Glomerular visceral epithelial cell (primary cell): Measurements from ENCODE around the gene SLC7A1.

Experiments
- DNase-seq: peaks from one replicate; pipeline ENCODE4 v3.0.0-alpha.2; 2016; ENCODE audit errors: extremely low spot score

SLC7A1 gene

GRCh38 chr13:29561918-29562317, 33.6 kb downstream of the SLC7A1 start:
- peak; percentile 24 for DNase-seq

DNA sequence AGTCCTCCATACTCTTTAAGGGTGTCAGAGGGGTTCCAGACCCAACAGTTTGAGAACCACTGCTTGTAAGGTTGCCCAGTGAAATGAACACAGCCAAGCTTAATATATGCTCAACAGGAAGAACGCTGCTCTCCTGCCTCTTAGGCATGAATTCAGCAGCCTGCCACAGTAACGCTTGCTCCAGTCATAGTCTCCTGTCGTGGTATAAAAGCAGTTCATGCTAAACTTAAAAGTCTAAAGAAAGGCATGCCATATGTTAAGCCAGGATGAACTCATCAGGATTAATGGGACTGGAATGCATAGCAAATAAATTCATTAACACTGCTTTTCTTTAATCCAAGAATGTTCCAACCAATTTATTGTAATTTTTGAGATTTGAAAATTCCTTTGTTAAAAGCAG, 38.7 kb downstream of the SLC7A1 start:
- no peak for DNase-seq

- no peak for DNase-seq
Observed at GRCh38 chr13:29551214-29551613, 44.3 kb downstream of the SLC7A1 start.

GRCh38 chr13:29550430-29550988, 45.0 kb downstream of the SLC7A1 start:
- DNase-seq: no peak

DNA sequence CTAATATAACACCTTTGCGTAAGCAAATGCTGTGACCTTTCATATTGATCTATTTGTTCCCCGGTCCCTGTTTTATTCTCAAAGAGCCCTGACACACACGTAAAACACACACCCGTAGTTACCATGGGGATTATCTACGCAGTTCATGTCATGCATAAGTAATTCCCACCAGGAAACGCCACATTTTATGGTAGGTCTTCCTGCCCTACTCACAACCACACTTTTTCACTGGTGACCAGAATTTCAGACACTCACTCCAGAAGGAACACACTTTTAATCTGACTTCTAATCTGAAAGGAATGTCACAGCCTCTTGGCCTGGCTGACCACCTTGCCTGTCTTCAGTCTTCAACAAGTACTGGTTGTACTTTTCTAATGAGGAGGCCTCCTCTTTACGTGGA, 46.8 kb downstream of the SLC7A1 start:
- DNase-seq: peak; percentile 66

GRCh38 chr13:29547153-29547552, 48.3 kb downstream of the SLC7A1 start:
- no peak for DNase-seq

DNA sequence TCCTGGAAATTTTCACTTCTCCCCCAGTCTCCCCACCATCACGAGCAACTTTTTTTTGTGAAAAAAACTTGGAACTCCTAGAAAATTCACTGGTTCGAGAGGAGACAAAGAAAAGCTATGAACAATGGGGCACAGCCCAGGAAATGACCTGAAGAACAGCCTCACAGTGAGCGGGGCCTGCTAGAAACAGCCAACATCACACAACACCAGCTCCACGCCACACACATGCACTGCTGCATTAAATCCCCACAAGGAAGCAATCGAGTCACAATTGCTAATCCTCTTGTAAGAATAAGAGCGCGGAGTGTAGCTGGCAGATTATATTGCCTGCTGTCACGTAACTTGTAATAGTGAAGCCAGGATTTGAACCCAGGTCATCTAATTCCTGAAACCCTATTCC, 48.8 kb downstream of the SLC7A1 start:
- DNase-seq: no peak

DNA sequence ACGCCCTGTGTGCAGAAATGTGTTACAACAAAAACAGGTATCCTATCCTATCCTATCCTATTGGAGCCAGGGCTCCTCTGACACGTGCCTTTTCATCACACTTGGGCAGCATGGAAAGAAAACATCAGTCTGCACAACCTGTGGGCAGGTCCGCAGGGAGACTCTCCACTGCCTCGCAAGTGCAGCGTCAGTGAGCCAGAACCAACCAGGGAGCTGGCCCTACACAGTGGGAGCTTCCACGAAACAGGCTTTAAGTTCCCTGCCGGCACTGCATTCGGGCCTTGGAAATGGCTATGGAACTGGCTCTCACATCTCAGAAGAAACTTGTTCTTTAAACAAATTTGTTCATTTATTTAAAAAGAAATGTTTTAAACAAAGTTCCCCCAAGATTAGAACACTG, 49.5 kb downstream of the SLC7A1 start:
- DNase-seq: no peak

- peak; percentile 65 for DNase-seq
Observed at GRCh38 chr13:29543230-29544215, 52.0 kb downstream of the SLC7A1 start.

DNA sequence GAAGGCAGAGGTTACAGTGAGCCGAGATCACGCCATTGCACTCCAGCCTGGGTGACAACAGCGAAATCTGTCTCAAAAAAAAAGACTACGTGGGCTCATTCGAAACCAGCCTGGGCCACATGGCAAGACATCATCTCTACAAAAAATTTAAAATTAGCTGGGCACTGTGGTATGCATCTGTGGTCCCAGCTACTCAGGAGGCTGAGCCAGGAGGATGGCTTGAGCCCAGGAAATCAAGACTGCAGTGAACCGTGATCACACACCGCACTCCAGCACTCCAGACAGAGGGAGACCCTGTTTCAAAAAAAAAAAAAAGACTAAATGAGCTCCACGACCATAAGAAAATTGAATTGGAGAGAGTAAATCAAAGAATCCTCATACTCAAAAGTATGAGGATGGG, 53.1 kb downstream of the SLC7A1 start:
- DNase-seq: no peak

DNA sequence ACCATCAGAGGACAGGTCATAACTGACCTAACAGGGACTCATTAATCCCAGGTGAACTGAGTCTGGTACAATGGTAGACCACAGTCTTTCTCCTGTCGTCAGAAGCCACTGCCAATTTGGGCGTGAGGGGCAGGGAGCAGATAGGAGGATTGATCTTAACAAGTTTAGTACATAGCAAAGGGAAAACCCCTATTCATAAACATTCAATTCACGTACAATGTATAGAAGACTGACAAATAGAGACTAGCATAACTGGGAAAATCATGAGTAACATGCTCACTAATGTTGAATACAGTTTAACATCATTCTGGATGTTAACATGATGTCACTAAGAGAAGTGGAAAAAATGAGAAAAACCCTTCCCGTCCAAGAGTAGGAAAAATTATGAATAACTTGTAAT, 54.1 kb downstream of the SLC7A1 start:
- DNase-seq: no peak

DNA sequence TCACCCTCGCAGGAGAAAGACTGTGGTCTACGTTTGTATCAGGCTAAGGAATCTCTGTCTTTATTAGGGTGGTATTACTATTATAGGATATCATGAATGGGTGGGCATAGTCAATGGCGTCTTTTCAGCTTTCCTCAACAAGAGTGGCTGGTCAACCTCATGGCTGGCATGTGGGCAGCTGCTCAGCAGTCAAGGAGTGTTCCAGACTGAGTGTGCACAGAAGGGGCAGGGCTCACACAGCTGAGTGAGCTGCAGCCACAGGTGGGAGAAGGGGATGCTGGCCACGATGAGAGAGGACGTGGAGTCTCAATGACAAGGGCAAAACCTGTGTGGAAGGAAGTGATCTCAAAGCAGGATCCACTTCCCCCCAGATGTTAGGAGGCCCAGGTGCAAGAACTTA, 54.7 kb downstream of the SLC7A1 start:
- no peak for DNase-seq

DNA sequence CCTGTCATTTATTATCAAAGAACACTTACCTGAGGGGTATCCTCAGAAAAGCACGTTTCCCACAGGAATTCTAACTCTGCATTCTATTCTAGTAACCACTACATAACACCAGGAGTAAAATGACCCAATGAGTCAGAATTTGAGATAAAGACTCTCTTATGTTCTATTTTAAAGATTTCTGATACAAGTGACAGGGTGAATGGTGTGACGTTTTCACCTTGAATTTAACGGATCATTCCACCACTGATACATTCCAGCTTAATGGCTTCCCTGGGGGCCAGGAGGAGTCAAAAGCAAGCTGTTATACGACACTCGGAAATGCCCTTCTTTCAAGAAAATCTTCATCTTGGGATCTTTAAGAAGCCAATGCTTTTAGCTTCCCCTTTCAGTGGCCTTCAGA, 55.2 kb downstream of the SLC7A1 start:
- DNase-seq: no peak

- no peak for DNase-seq
Observed at GRCh38 chr13:29539856-29540255, 55.6 kb downstream of the SLC7A1 start.

DNA sequence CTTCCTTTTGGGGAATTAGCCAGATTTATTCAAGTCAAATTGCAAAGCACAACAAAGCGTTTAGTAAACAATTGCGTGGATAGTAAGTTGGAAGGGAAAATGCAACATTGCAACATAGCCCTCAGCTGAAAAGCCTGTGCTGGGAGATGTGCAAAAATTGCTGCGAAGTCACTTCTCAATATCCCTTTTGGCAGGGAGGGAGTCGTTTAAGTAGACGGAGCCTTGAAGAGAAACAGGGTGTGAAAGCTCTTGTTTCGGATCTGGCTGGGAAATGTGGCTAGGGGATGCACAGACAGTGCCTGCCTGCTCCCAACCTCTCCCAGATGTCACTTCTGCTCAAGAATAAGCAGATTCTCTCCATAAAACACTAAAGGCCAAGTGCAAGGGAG, 56.8 kb downstream of the SLC7A1 start:
- DNase-seq: no peak

DNA sequence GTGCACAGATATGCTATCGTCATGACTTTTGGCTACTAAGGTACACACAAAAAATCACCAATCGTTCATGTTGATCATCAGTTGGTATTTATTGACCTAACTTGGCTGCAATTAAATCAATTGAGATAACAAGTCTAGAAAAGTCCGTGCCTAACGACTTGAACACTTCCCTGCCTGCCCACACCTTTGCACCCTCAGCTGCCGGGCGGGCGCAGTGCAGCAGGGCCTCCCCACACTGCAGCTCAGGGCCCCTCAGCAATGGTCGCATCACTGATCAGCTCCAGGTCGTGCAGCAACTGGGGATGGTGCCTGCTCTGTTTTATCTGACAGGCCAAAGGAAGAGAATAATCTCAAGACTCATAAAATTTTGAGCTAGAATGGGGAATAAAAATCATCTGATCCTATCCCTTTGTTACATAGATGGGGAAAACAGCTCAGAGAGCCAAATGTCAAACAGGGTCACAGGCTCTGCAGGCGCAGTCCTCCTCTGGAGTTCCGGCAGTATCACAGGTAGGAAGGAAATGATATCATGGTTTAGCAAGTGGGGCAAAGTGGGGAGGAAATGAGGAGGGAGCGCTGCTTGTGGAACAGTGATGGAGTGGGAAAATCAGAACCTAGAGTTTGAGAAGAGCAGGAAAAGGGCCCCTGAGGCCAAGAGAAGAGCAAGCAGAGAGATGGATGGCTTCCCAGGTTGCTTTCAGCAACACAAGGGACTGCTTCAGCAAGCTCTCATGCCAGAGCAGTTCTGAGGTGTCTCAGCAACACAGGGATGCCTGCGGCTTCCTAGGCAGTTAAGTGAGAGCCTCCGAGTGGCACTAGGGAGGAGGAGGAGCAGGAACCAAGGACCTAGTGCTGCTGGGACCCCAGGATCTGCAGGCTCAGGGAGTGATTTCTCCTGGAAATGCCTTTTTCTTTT, 57.5 kb downstream of the SLC7A1 start:
- no peak for DNase-seq

DNA sequence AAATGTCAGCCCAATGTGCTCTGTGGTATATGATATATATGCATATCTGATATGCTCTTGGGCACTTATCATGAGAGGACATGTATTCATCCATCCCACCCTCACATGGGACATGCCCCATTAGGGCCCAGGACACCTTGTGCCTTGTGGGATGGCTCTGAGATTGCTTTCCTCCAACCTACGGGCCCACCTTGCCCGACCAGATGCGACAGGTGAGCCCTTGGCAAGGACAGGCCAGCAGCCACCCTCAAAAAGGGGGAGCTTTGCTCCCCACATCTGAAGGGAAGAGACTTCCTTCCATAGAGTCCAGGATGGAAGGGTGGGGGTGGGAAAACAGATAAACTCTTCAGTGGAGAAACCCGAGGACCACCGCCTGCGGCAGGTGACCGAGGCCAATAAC, 58.6 kb downstream of the SLC7A1 start:
- DNase-seq: no peak

DNA sequence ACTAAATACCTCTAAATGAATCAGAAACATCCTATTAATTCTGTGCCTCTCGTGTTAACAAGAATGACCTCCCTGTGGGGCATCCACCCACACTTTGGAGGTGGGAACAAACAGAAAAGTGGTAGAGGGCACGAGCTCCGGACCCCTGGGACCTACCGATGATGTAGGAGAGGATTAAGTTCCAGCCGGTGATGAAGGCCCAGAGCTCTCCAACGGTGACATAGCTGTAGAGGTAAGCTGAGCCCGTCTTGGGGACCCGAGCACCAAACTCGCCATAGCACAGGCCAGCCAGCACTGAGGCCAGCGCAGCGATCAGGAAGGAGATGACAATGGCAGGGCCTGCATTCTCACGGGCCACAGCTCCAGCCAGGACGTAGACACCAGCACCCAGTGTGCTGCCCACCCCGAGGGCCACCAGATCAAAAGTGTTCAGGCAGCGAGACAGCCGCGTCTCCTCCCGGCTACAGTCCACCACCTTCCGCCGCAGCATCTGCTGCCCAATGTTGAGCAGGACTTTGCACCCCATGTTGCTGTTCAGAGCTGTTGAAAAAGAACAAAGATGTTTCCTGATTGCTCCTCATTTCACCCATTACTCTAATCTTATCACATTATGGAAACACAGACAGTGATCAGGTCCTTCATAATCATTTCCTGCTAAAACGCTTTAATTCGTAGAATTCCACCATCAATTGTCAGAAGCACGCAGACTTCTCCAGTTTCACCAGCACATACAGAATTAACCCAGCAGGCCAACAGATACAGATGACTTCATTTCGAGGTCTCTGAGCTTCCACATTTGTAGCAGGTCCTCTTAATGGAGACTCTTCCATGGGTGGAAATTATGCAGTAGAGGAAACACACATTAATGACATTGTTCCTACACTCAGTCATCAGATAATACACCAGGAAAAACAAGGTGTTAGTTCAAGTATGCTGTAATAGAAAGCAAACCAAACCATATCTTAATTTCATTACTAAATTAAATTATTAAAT, 59.5 kb downstream of the SLC7A1 start:
- DNase-seq: no peak

DNA sequence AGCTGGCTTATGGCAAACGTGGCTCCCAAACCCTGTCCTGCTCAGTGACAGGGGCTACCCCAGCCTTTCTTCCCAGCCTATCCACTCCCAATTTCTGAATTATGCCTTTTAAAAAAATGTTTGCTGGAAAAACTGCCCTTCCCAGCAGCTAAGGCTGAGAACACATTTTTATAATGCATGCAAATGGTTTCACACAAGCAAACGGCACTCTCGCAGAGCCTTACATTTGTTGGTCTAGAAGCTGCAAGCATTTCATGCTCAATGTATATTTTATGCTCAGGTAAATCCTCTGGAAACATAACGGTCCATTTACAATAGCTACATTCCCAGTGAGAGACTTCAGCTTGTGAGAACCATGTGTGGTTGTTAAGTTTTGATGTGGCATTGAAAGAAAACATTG, 61.4 kb downstream of the SLC7A1 start:
- DNase-seq: no peak

DNA sequence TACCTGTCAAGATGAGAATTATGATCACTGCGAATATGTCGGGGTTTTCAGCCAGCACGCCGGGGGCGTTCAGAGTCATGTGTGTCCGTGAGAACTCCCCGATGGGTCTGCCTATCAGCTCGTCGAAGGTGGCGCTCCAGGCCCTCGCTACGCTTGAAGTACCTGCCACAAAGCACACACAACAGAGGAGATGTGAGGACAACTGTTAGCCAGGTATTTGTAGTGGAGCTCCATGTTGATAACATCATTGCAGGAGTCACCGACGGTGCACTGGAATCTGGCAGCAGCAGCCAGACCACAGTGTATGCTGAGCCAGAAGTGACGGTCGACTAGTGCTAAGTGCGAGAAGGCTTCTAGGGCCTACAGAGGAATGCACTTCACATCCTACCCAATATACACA, 62.7 kb downstream of the SLC7A1 start:
- DNase-seq: no peak

- DNase-seq: no peak
Observed at GRCh38 chr13:29532116-29532515, 63.4 kb downstream of the SLC7A1 start.
